ENCODE measurements around the gene SCARB1. TPM values are rescaled to one million over a fixed set of nuclear protein-coding genes. Genes with fewer than 3 reads are reported as not detected.

SCARB1 gene
- total and polyA plus RNA-seq, 2 donors (not counting 1 experiment from before 2014, with no cell fraction given): 14.7 to 32.5 TPM

- Histone ChIP-seq H4K20me1 (ENCODE audit: control insufficient read depth, extremely low read depth, insufficient read depth, low read length) (no peaks in the 10 kb centered on the region), H2AFZ (ENCODE audit: low read length) (no peak overlapping the region), H3K9me3 (ENCODE audit: control insufficient read depth, insufficient read depth, low read depth, low read length) (no peaks in the 10 kb centered on the region), H3K27me3 (ENCODE audit: control insufficient read depth, insufficient read depth, low read length) (no peaks in the 10 kb centered on the region), H3K27ac (ENCODE audit: insufficient read depth, low read length) (no peak overlapping the region), H3K4me2 (ENCODE audit: extremely low read depth, insufficient read depth, low read length) (no peak overlapping the region), H3K79me2 (ENCODE audit: control insufficient read depth, insufficient read depth, low read length) (no peaks in the 10 kb centered on the region), H3K9ac (ENCODE audit: insufficient read depth, low read length) (no peak overlapping the region), H3K4me3 (replicated peaks in 1 of 4; ENCODE audit: control extremely low read depth in 1 of 4, insufficient read depth in 1 of 4, low read depth in 3 of 4, low read length in 4 of 4) (no peak overlapping the region), H3K4me1 (ENCODE audit: control insufficient read depth, extremely low read depth, insufficient read depth, low read length) (no peaks in the 10 kb centered on the region), H3K36me3 (ENCODE audit: control insufficient read depth, insufficient read depth, low read length) (no peaks in the 10 kb centered on the region)
- peak; percentile 28 to 33 for DNase-seq (ENCODE audit: low read depth in 2 of 2)
- TF ChIP-seq CTCF (conservative IDR thresholded peaks at IDR 0.05 in 1 of 2, IDR thresholded peaks at IDR 0.05 in 1 of 2; ENCODE audit: low read depth in 1 of 2, low read length in 2 of 2) (no peak), EZH2 (IDR thresholded peaks at IDR 0.05; ENCODE audit: low read length, missing control alignments) (no peak)
Measured at GRCh38 chr12:124804011-124804621, 59.5 kb downstream of the SCARB1 start.

- no peak for DNase-seq (ENCODE audit: low read depth in 2 of 2)
- Histone ChIP-seq H2AFZ (ENCODE audit: low read length) (no peak overlapping the region), H3K4me2 (ENCODE audit: extremely low read depth, insufficient read depth, low read length) (no peak overlapping the region), H3K27me3 (ENCODE audit: control insufficient read depth, insufficient read depth, low read length) (no peaks in the 10 kb centered on the region), H3K27ac (ENCODE audit: insufficient read depth, low read length) (no peak overlapping the region), H3K4me1 (ENCODE audit: control insufficient read depth, extremely low read depth, insufficient read depth, low read length) (no peaks in the 10 kb centered on the region), H3K9ac (ENCODE audit: insufficient read depth, low read length) (no peak overlapping the region), H3K79me2 (ENCODE audit: control insufficient read depth, insufficient read depth, low read length) (no peaks in the 10 kb centered on the region), H3K4me3 (replicated peaks in 1 of 4; ENCODE audit: control extremely low read depth in 1 of 4, insufficient read depth in 1 of 4, low read depth in 3 of 4, low read length in 4 of 4) (no peak overlapping the region), H3K9me3 (ENCODE audit: control insufficient read depth, insufficient read depth, low read depth, low read length) (no peaks in the 10 kb centered on the region), H3K36me3 (ENCODE audit: control insufficient read depth, insufficient read depth, low read length) (no peaks in the 10 kb centered on the region), H4K20me1 (ENCODE audit: control insufficient read depth, extremely low read depth, insufficient read depth, low read length) (no peaks in the 10 kb centered on the region)
- TF ChIP-seq EZH2 (IDR thresholded peaks at IDR 0.05; ENCODE audit: low read length, missing control alignments) (no peak), CTCF (conservative IDR thresholded peaks at IDR 0.05 in 1 of 2, IDR thresholded peaks at IDR 0.05 in 1 of 2; ENCODE audit: low read depth in 1 of 2, low read length in 2 of 2) (no peak)
Measured at GRCh38 chr12:124802361-124802760, 61.3 kb downstream of the SCARB1 start.

- no peaks in the 10 kb centered on the region for H3K9me3 ChIP-seq (ENCODE audit: control insufficient read depth, insufficient read depth, low read depth, low read length)
- no peaks in the 10 kb centered on the region for H4K20me1 ChIP-seq (ENCODE audit: control insufficient read depth, extremely low read depth, insufficient read depth, low read length)
- no peaks in the 10 kb centered on the region for H3K36me3 ChIP-seq (ENCODE audit: control insufficient read depth, insufficient read depth, low read length)
- H3K4me3 ChIP-seq (replicated peaks in 1 of 4; ENCODE audit: control extremely low read depth in 1 of 4, insufficient read depth in 1 of 4, low read depth in 3 of 4, low read length in 4 of 4): no peak overlapping the region
- no peaks in the 10 kb centered on the region for H3K27me3 ChIP-seq (ENCODE audit: control insufficient read depth, insufficient read depth, low read length)
- DNase-seq (ENCODE audit: low read depth in 2 of 2): no peak
- no peak overlapping the region for H3K27ac ChIP-seq (ENCODE audit: insufficient read depth, low read length)
- H3K9ac ChIP-seq (ENCODE audit: insufficient read depth, low read length): no peak overlapping the region
- no peaks in the 10 kb centered on the region for H3K79me2 ChIP-seq (ENCODE audit: control insufficient read depth, insufficient read depth, low read length)
- H3K4me2 ChIP-seq (ENCODE audit: extremely low read depth, insufficient read depth, low read length): no peak overlapping the region
- H2AFZ ChIP-seq (ENCODE audit: low read length): no peak overlapping the region
- TF ChIP-seq EZH2 (IDR thresholded peaks at IDR 0.05; ENCODE audit: low read length, missing control alignments) (no peak), CTCF (conservative IDR thresholded peaks at IDR 0.05 in 1 of 2, IDR thresholded peaks at IDR 0.05 in 1 of 2; ENCODE audit: low read depth in 1 of 2, low read length in 2 of 2) (no peak)
- no peaks in the 10 kb centered on the region for H3K4me1 ChIP-seq (ENCODE audit: control insufficient read depth, extremely low read depth, insufficient read depth, low read length)
Measured at GRCh38 chr12:124800506-124800905, 63.2 kb downstream of the SCARB1 start.
